Measurements from ENCODE around the gene NTHL1.

NTHL1 gene

DNA sequence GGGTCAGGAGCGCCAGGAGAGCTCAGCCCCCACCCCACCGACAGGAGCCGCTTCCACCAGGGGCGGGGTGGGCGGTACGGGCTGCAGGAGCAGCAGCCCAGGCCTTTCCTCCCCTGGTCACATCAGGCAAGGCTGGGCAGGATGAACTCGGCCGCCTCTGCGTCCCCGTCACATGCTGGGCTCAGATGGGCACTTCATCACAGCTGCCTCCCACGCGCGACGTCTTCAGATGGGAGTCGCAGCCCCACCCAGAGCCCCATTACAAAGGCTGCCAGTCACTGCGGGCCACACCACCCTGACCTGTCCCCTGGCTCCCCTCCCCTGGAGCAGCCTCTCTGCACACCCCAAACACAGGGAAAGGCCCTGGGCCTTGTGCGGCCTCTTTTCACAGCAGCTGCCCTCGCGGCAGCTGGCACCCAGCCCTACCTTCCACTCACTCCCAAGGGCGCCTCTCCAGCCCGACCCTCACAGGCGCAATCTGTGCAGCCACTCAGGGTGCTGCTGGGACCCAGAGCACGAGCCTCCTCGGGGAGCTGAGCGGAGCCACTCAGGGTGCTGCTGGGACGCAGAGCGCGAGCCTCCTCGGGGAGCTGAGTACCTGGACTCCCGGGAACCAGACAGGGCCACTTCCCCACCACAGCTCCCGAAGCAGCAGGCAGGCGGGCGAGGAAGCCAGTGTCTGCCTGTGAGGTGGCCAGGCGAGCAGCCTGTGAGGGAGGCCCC lies 42.7 kb downstream of the NTHL1 start:
- DNase-seq: no peak
- in situ Hi-C loops (cut with MboI; ENCODE audit: low pct_unique_long_range_greater_than_20kb, low sequenced_read_pairs): no loop called here

DNA sequence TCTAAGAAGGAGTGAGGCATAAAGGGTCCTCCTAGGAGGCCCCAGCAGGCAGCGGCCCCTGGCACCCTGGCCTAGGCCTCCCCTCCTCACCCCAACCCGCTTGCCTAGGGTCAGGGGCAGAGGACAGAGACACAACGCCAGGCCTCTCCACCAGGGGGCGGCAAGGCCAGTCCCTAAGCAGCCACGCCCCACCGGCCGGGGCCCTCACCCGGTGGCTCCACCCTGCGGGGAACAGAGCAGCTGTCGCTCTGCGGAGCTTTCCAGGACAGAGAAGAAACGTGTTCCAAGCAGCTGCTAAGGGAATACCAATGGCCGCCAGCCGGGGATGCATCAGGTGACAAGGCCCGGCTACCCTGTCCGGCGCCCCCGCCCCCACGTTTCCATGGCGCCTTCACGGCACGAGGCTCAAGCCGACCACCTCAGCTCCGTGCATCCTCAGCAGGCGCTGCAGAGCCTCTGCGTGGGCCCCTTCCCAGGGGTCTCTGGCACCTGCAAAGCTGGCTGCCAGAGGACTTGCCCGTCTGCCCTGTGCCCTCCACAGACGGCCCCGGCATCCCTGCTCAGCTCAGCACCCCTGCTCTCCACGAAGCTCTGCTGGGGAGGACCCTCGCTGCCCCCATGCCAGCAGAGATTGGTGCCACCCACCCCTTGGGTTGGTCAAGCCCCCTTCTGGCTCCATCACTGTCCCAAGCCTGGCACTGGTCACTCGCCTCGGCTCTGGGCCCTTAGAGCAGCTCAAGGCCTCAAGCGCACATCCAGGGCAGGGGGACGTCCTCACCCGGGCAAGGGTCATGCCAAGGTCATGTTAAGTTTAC lies 43.6 kb downstream of the NTHL1 start:
- DNase-seq: peak; percentile 91
- in situ Hi-C loops (cut with MboI; ENCODE audit: low pct_unique_long_range_greater_than_20kb, low sequenced_read_pairs): no loop called here

DNA sequence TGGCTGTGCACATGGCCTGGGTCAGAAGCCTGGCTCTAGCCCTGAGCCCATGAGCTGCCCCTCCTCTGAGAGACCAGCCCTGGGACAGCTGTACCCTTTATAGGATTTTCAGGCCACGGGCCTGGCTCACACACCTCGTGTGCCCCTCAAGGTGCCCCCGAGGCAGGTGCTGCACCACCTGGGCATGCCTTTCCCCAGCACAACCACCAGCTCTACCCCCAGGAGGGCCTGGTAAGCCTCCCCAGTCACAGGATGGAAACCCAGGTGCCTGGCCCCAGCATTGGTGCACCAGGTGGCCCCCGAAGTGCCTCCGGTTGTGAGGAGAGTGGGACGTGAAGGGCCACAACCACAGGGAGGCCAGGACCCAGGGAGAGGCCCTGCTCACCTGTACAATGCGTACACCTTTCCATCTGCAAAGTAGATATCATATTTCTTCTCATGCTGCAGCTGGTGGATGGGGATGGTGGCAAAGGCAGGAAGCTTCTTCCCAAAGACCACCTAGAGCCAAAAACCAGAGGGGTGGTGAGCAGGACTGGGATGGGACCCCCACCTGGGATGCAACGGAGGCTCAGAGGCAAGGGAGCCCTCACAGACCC lies 44.3 kb downstream of the NTHL1 start:
- in situ Hi-C loops (cut with MboI; ENCODE audit: low pct_unique_long_range_greater_than_20kb, low sequenced_read_pairs): no loop called here
- no peak for DNase-seq

DNA sequence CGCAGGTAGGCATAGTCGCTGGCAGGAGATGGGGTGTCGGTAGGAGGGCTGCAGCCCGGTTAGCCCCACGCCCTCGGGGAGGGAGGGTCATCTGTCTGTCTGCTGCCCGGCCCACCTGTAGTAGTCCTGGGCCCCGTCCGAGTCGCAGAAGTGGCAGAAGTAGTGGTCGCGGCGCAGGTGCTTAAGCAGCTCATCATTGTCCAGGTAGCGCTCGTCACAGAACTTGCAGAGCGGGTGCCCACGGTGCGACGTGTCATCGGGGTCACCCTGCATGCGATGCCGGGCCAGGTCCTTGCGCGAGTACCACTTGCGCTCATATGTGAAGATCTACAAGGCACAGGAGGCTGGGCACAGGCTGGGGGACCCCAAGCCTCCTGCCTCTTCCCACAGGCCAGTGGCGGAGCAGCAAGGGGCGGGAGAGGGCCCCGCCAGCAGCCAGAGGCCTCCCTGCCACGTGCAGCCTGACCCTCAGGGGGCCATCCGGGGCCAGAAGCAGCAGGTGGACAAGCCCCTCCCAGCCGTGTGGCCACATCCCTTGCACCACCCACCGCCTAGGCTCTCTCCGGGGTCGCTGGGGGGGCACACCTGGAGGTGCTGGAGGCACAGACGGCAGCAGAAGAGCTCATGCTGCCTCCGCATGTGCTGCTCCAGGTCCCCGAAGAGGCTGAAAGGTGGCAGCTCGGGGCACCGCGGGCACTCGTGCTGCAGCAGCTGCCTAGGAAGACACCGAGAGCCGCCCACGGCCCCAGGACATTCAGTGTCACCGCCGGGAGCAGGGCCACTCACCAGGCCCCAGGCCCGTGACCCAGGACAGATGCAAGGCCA lies 45.0 kb downstream of the NTHL1 start:
- DNase-seq: no peak
- in situ Hi-C loops (cut with MboI; ENCODE audit: low pct_unique_long_range_greater_than_20kb, low sequenced_read_pairs): no loop called here

DNA sequence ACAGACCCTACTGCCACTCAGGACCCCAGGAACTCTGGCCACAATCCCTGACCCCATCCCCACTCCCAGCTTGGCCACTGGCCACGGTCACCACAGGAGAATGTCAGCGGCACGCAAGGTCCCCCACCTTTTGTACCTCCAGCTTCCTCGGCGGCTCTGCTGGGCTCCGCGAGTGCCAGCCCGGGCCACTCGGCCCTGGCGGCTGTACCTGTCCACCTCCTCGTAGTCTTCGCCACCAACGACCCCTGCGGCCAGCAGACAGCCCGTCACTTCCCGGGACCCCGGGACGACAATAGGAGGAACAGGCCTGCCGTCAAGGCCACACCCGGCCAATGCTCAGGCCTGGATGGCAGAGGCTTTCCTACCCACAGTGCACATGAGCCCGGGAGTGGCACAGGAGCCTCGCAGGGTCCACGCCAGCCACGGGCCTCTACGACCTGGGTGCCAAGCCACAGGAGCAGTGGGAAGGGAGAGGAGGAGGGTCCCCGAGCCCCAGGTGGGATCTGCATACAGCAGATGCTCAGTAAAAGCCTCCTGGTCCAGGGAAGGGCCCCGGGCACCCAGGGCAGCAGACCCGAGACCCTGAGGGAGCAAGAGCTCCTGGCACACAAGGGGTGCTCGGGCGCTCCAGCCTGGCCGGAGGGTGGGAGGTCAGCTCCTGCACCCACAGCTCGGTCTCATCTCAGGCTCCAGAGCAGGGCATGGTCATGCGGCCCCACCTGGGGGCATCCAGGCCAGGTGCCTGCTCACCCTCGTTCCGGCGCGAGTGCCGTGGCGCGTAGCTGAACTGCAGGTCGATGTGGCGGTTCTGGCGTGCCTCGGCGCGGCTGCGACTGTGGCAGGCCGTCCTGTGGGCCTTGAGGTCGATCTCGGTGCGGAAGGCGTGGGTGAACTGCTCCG lies 45.9 kb downstream of the NTHL1 start:
- in situ Hi-C loops (cut with MboI; ENCODE audit: low pct_unique_long_range_greater_than_20kb, low sequenced_read_pairs): no loop called here

DNA sequence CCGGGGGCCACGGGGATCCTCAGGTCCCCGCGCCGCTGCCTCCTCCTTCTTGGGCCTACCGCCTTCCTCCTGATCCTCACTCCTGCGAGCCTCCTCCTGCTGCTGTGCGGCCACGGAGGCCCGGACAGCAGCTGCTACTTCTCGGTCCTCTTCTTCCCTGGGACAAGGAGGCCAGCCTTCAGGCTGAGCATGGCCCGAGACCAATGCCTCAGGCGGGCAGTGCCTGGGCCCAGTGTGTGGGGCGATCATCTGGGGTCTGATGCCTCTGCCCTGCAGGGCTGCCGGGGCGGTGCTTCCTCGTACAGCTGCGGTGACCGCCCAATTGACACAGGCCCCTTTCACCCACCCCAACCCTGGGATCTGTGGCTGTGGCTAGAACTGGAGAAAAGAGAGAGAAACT lies 46.6 kb downstream of the NTHL1 start:
- in situ Hi-C loops (cut with MboI; ENCODE audit: low pct_unique_long_range_greater_than_20kb, low sequenced_read_pairs): no loop called here
- no peak for DNase-seq

More for the DNA sequence above, 45.9 kb downstream of the NTHL1 start:
- DNase-seq: no peak

DNA sequence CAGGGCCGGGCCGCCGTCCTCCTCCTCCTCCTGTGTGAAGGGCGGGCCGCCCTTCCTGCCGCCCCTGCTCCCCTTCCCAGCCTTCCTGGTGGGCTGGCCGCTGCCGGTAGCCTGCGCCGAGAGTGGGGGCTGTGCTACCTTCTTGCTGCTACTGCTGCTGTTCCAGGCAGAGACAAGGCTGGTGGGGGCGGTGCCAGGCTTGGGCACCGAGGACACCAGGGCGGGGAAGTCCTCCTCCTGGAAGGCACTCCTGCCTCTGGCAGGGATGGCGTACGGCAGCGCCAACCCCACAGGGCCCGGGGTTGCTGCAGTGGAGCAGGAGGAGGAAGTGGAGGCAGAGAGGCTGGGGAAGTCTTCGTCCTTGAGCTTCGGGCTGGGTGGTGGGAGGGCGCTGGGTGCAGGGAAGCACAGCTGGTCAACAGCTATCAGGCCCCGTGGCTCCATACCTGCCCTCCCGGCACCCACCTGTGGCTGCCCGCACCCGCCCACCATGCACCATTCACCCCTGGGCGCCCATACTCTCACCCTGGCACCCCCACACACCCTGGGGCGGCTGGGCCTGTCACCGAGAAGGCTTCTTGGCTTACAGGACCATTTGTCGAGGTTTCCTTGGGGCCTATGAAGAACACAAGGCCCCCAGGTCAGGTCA lies 47.6 kb downstream of the NTHL1 start:
- no peak for DNase-seq
- in situ Hi-C loops (cut with MboI; ENCODE audit: low pct_unique_long_range_greater_than_20kb, low sequenced_read_pairs): no loop called here

DNA sequence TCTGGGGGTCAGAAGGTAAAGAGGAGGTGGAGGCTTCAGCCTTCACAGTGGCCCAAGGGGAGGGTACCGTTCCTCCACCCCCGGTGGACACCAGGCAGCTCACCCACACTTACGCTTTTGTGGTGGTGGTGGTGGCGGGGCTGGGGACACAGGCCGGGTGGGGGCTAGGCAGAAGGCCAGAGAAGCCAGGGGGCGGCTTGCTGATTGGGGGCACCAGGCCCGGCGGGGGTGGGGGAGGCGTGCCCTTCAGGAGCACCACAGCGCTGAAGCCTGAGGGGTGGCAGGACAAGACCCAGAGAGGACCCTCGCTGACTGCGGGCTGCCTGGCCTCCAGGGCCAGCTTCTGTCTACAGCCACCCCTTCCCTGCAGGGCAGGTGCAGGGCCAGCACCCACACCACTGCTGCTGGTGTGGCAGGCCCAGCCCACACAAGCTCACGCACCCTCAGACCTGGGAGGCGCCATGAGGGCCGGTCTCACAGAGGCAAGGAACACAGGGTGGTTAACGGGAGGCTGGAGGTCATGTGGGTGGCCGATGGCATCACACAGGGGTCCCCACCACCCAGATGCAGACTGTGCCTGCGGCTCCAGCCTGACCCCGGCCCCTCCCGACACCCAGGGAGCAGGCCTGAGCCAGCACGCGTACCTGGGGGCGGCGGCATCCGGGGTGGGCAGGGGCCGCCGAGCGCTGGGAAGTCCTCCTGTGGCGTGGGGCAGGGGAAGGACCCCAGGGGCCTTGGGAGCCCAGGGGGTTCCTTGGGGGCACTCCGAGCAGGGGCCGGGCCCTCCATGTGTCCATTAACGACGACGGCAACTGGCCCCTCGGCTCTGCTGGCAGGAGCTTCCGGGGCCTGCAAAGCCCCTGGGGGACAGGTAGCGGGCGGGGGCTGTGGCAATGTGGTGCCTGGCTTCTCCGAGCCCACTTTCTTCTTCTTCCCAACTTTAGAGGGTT lies 48.5 kb downstream of the NTHL1 start:
- in situ Hi-C loops (cut with MboI; ENCODE audit: low pct_unique_long_range_greater_than_20kb, low sequenced_read_pairs): no loop called here
- no peak for DNase-seq

DNA sequence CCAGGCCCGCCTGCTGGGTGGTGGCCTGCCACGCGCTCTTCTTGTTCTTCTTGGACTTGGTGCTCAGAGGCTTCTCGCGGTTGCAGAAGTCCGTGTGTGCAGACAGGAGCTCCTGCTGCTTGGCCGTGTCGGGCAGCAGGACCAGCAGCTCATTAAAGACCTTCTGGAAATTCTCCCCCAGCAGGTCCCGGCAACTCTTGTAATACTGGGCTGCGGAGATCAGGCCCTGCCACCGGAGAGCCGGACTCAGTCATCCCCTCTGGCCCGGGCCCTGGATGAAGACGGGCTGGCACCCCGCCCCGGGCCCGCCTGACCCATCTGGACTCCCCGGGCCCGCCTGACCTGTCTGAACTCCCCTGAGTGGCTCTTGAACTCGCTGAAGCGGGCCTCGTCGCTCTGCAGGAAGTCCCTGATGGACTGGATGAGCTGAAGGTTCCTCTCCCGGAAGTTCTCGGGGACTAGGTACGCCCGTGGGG lies 49.2 kb downstream of the NTHL1 start:
- in situ Hi-C loops (cut with MboI; ENCODE audit: low pct_unique_long_range_greater_than_20kb, low sequenced_read_pairs): no loop called here
- DNase-seq: no peak

DNA sequence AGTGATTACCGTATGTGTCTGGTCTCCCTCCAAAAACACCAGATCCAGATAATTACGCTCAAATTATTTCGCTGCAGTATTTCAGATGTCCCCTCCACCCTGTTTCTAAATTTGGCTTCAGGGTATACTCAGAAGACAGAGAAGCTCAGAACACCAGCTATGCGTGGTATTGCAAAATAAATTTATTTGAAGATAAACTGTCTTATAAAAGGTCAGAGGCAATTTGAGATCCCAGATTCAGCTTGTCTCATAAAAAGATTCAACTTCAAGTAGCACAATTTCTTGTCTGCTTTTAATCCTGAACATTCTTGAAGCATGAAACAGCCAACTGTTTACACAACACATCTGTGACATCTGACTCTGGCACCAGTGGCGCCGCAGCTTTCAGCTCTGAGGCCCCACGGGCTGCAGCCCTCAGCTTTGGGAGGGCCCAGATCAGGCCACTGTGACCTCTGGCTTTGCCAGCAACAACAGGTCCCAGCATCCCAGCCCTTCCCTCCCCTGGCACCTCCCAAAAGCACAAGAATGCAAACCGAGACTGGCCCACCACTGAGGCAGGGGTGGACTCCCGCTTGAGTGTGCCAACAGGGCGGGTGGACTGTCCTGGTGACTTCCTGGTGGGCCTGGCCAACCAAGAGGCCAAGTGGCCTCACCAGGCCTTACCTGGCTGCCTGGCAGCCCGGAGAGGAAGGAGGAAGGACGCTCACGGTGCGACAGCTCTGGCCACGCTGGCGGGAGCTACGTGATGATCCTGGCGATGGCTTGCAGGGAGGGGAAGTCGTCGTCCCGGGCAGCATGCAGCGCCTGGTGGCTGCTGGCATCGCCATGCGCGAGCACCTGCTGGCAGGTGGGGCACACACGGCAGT lies 49.9 kb downstream of the NTHL1 start:
- in situ Hi-C loops (cut with MboI; ENCODE audit: low pct_unique_long_range_greater_than_20kb, low sequenced_read_pairs): no loop called here
- DNase-seq: no peak

DNA sequence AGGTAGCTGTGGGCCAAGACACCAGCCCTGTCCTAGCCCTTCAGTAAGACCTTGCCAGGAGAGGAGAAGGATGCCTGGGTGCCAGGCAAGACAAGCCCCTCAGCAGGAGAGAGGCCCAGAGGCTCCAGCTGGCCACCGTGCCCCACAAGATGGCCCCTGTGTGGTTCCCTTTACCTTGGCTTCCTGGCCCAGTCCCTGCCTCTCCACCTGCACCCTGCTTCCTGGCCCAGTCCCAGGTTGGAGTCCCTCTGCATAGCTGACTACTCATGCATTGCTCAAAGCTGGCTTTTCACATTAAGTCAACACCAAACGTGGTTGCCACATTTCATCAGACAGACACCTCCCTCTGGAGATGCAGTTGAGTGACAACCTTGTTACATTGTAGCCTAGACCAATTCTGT lies 53.9 kb downstream of the NTHL1 start:
- DNase-seq: no peak
- in situ Hi-C loops (cut with MboI; ENCODE audit: low pct_unique_long_range_greater_than_20kb, low sequenced_read_pairs): no loop called here

DNA sequence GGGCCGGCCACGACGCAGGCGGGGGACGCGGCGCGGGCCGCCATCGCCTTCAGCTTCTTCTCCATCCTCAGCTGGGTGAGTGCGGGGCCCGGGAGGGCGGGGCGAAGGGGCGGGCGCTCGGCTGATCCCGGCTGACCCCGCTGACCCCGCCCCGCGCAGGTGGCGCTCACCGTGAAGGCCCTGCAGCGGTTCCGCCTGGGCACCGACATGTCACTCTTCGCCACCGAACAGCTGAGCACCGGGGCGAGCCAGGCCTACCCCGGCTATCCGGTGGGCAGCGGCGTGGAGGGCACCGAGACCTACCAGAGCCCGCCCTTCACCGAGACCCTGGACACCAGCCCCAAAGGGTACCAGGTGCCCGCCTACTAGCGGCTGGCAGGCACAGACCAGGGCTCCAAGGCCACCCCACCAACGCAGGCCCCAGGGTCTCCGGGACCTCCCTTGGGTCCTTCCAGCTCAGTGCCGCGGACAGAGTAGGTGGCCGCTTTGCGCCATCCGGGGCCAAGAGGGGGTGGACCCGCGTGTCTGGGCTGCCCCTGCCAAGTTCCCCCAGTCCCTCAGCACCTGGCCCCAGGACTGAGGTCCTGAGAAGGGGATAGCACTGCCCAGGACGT lies 54.8 kb downstream of the NTHL1 start:
- in situ Hi-C loops (cut with MboI; ENCODE audit: low pct_unique_long_range_greater_than_20kb, low sequenced_read_pairs): no loop called here
- no peak for DNase-seq

DNA sequence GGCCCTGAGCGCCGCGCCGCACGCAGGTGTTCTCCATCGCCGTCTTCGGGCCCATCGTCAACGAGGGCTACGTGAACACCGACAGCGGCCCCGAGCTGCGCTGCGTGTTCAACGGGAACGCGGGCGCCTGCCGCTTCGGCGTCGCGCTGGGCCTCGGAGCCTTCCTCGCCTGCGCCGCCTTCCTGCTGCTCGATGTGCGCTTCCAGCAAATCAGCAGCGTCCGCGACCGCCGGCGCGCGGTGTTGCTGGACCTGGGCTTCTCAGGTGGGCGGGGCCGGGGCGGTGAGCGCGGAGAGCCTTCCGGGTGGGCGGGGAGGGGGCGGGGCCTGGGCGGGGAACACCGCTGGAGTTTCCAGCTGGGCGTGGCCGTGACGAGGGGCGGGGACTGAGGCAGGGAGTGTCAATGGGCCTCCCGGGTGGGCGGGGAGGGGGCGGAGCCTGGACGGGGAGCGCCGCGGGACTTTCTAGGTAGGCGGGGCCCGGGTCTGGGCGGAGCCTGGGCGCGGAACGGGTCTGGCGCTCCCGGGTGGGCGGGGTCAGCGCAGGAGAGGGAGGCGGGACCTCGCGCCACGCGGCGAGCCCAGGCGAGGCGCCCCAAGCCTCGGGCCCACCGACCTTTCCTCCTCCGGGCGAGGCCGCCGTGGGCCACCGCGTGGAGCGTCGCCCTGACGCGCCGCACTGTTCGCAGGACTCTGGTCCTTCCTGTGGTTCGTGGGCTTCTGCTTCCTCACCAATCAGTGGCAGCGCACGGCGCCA lies 55.5 kb downstream of the NTHL1 start:
- in situ Hi-C loops (cut with MboI; ENCODE audit: low pct_unique_long_range_greater_than_20kb, low sequenced_read_pairs): no loop called here
- DNase-seq: no peak

DNA sequence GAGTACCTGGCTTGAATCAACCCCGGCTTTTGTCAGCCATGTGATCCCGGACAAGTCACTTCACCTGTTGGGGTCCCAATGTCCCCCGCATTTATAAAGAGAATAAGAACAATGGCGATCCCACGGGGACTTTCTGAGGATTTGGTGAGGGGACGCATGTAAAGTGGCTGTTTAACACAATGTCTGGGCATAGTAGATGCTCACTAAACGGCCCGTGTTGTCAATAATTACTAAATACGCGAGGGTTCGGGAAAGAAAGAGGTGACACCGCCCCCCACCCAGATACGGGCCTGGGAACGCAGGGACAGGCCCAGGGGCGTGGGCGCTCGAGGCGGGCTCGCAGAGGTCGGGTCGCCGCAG lies 56.1 kb downstream of the NTHL1 start:
- no peak for DNase-seq
- in situ Hi-C loops (cut with MboI; ENCODE audit: low pct_unique_long_range_greater_than_20kb, low sequenced_read_pairs): no loop called here

DNA sequence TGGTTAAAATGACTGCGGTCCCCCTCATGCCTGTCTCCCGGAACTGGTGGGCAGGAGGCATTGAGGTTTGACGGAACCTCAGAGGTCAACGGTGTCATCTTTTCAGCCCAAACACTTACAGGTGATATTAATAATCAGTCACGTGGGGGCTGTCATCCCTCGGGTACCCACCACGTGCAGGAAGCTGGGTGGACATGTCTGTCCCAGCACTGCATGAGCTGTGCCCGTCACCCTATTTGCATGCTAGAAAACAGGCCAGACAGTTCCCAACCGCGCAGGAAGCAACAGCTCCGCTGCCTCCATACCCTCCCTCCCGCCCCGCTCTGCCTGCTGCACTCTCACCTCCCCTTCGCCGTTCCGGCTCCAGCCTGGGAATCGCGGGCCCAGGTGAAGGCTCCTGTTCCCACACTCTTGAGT lies 56.5 kb downstream of the NTHL1 start:
- in situ Hi-C loops (cut with MboI; ENCODE audit: low pct_unique_long_range_greater_than_20kb, low sequenced_read_pairs): no loop called here
- DNase-seq: no peak

All from KBM-7 (cell line).